Measurements from ENCODE around the gene MRPS6. TPM values are rescaled to one million over a fixed set of nuclear protein-coding genes. Genes with fewer than 3 reads are reported as not detected.

MRPS6 gene
- total and polyA plus RNA-seq, 8 donors, result 50.5 to 92.6 (median 78.9) TPM

GRCh38 chr21:34158866-34159835 is 85.8 kb downstream of the MRPS6 start:
- intact Hi-C loops (cut with DNase I), result no loop called here
- no peaks in the 10 kb centered on the region for H3K36me3 ChIP-seq
- DNase-seq, result no peak

DNA sequence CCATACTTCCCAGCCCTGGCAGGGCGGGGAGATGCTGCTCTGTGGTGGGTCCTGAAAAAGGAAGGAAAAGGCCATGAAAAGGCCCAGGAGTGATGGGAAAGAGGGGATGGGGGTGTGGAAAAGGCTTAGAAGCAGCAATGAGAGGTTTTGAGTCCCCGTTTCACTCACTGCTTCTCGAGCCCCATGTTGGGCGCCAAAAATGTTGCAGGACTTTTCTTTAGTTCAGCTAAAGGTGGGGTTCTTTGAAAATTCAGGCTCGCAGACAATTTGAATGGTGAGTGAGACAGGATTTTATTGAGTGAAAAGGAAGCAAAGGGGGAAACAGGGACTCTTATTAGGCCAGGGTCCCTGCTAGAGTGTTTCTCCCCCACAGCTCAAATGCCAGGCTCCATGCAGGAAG is 93.1 kb downstream of the MRPS6 start:
- Histone ChIP-seq H3K27ac (no peak overlapping the region), H3K27me3 (no peaks in the 10 kb centered on the region), H3K4me3 (no peak overlapping the region), H3K9me3 (peaks cover 6 to 95% of the 10 kb centered on the region in 2 donors), H3K4me1 (no peaks in the 10 kb centered on the region), H3K36me3 (peaks cover 0 to 18% of the 10 kb centered on the region in 2 donors)
- no peak for TF ChIP-seq CTCF (IDR thresholded peaks at IDR 0.05)
- no peak for DNase-seq
- intact Hi-C loops (cut with DNase I), result no loop called here
- ATAC-seq, result no peak

More at GRCh38 chr21:34158866-34159835, 85.8 kb downstream of the MRPS6 start:
- H3K4me1 ChIP-seq, result no peaks in the 10 kb centered on the region
- H3K9me3 ChIP-seq, result peaks cover 0 to 46% of the 10 kb centered on the region in 2 donors
- no peaks in the 10 kb centered on the region for H3K27me3 ChIP-seq
- TF ChIP-seq CTCF (IDR thresholded peaks at IDR 0.05), result no peak
- no peak overlapping the region for H3K4me3 ChIP-seq
- no peak overlapping the region for H3K27ac ChIP-seq
- no peak for ATAC-seq

DNA sequence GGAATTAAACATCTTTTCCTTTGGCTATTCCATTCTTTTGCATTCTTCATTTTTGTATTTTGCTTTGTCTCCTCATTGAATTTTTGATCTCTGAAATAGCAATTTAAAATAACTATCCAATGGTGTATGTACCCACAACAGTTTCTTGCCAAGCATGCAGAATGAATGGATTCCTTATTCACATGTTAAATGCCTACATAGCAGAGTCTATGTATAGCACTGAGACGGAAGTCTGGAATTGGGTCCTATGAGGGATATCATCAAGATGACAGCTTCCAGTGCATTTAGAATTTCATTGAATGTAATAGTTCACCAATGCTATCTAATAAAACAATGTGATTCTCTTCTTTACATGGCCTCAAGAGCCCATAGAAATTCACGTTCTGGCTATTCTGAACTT is 97.5 kb downstream of the MRPS6 start:
- Histone ChIP-seq H3K4me3 (no peak overlapping the region), H3K27ac (no peak overlapping the region), H3K27me3 (no peaks in the 10 kb centered on the region), H3K9me3 (peaks cover 6 to 71% of the 10 kb centered on the region in 2 donors), H3K36me3 (peaks cover 0 to 10% of the 10 kb centered on the region in 2 donors), H3K4me1 (no peaks in the 10 kb centered on the region)
- no peak for ATAC-seq
- intact Hi-C loops (cut with DNase I), result no loop called here
- no peak for DNase-seq
- no peak for TF ChIP-seq CTCF (IDR thresholded peaks at IDR 0.05)

- Histone ChIP-seq H3K27ac (no peak overlapping the region), H3K27me3 (no peaks in the 10 kb centered on the region), H3K4me3 (no peak overlapping the region), H3K4me1 (no peaks in the 10 kb centered on the region), H3K9me3 (peaks cover 0 to 37% of the 10 kb centered on the region in 2 donors), H3K36me3 (no peaks in the 10 kb centered on the region)
- ATAC-seq, result no peak
- TF ChIP-seq CTCF (IDR thresholded peaks at IDR 0.05), result no peak
- intact Hi-C loops (cut with DNase I), result no loop called here
- DNase-seq, result no peak
Measured at GRCh38 chr21:34174470-34174869, 101.1 kb downstream of the MRPS6 start.

- Histone ChIP-seq H3K27me3 (no peaks in the 10 kb centered on the region), H3K36me3 (no peaks in the 10 kb centered on the region), H3K27ac (no peak overlapping the region), H3K4me3 (no peak overlapping the region), H3K9me3 (peaks cover 0 to 21% of the 10 kb centered on the region in 2 donors), H3K4me1 (no peaks in the 10 kb centered on the region)
- DNase-seq (no peak), ATAC-seq (no peak)
- intact Hi-C loops (cut with DNase I), result no loop called here
- TF ChIP-seq CTCF (IDR thresholded peaks at IDR 0.05), result no peak
Measured at GRCh38 chr21:34176448-34176847, 103.1 kb downstream of the MRPS6 start.
